ENCODE data around the gene COMTD1.
"Not testable (repeated sequence)": the region's sequence is repeated elsewhere in the genome, so short reads cannot be mapped to it uniquely, and the experiment has no call there.

The COMTD1 gene

GRCh38 chr10:75228278-75228677 lies 7.5 kb downstream of the COMTD1 start:
- intact Hi-C loops (cut with DNase I) = no loop called here
- DNase-seq = no peak

GRCh38 chr10:75226656-75227055 lies 9.1 kb downstream of the COMTD1 start:
- DNase-seq = peak in 1 of 10 donors; percentile 34
- intact Hi-C loops (cut with DNase I) = no loop called here

GRCh38 chr10:75226095-75226494 lies 9.7 kb downstream of the COMTD1 start:
- intact Hi-C loops (cut with DNase I) = no loop called here
- DNase-seq = no peak

- no peak for DNase-seq
- intact Hi-C loops (cut with DNase I) = no loop called here
These were observed 12.2 kb downstream of the COMTD1 start for GRCh38 chr10:75223507-75223906.

DNA sequence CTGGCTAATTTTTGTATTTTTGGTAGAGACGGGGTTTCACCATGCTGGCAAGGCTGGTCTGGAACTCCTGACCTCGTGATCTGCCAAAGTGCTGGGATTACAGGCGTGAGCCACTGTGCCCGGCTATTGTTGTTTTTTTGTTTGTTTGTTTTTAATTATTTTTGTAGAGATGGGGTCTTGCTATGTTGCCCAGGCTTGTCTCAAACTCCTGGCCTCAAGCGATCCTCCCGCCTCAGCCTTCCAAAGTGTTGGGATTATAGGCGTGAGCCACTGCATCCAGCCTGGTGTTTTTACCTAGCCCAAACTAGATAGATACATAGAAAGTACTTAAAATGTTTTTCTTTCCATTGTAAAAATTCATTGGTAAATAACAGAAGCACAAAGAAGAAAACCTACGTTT lies 14.3 kb downstream of the COMTD1 start:
- DNase-seq; intact Hi-C loops (cut with DNase I): not testable (repeated sequence)

- intact Hi-C loops (cut with DNase I) = no loop called here
- no peak for DNase-seq
These were observed 15.5 kb downstream of the COMTD1 start for GRCh38 chr10:75220274-75220673.

DNA sequence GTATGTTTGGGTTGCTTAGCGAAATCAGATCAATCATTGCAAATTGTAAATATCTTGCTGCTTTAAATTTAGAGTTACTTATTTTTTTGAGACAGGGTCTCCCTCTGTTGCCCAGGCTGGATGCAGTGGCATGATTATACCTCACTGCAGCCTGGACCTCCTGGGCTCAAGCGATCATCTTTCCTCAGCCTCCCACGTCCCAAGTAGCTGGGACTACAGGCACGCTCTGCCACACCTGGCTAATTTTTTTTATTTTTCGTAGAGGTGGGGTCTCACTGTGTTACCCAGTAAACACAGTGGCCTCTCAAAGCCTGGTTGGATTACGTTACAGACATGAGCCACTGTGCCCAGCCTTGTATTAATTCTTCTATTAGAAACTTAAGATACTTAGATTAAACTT lies 23.4 kb downstream of the COMTD1 start:
- no peak for DNase-seq

GRCh38 chr10:75211007-75211691 lies 24.6 kb downstream of the COMTD1 start:
- intact Hi-C loops (cut with DNase I) = loop anchor here (2.0 kb wide), 1 partner anchor 100 kb away; the partner anchor contains the start of gene SAMD8
- peak in 1 of 10 donors; percentile 12 for DNase-seq

More for the DNA sequence above, 23.4 kb downstream of the COMTD1 start:
- intact Hi-C loops (cut with DNase I) = no loop called here

DNA sequence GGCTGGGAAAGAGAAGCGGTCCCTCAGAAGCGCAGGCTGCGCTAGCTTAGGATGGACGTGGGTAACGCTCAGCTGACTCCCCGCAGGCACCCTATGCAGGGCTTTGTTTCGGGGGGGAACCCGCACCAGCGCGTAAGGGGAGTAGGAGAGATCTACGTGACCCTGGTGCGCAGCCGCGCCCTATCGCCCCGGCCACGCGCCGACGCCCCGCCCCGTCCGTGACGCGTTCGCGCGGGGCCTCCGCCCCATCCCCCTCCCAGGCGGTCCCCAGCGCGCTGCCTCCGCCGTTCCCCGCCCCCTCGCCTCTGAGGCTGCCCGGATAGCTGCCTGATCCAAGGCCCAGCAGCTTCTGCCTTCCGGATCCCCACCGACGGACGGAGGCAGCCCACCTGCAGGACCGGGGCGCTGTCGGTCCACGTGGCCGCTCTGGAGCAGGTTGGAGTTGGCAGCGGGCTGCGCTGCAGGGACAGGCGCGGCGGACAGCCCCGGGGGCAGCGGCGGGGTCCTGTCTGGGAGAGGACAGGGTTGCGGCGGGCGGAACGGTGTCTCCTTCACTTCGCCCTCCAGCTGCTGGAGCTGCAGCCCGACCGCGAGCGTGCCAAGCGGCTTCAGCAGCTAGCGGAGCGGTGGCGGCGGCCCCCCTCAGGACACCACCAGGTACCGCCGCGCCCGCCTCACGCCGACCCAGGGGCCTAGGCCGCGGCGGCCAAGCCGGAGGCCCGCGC lies 25.3 kb downstream of the COMTD1 start, which contains the start of gene VDAC2:
VDAC2 (plus strand) TSS at position 515 of the 725 bp plus-strand sequence. CDS start 363 bp downstream, outside the sequence.
- peak; percentile 85 to 99 (median 90) for DNase-seq
- intact Hi-C loops (cut with DNase I) = loop anchor here (2.0 kb wide), 1 partner anchor 100 kb away; the partner anchor contains the start of gene SAMD8

DNA sequence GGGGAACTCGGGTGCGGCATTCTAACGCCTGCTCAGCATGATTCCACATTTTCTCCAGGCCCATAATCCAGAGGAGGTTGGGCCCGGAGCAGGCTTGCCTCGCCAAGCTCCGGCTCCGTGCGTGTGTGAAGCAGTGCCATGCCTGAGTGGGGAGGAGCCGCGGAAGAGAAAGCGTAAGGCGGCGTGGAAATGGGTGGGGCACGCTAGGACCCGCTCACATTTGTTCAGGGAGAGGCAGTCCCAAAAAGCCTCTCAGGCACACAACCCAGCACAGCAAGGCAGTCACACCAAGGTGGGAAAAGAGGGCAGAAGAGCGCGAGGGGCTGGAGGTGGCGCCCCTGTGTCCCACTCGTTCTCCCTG lies 25.9 kb downstream of the COMTD1 start:
- intact Hi-C loops (cut with DNase I) = loop anchor here (2.0 kb wide), 1 partner anchor 99 kb away; the partner anchor contains the start of gene SAMD8
- peak; percentile 38 to 96 (median 69) for DNase-seq

- intact Hi-C loops (cut with DNase I) = no loop called here
- peak in 1 of 10 donors; percentile 62 for DNase-seq
These were observed 26.5 kb downstream of the COMTD1 start for GRCh38 chr10:75209086-75209920.

- intact Hi-C loops (cut with DNase I) = no loop called here
- peak in 1 of 10 donors; percentile 18 for DNase-seq
These were observed 27.6 kb downstream of the COMTD1 start for GRCh38 chr10:75208181-75208580.

DNA sequence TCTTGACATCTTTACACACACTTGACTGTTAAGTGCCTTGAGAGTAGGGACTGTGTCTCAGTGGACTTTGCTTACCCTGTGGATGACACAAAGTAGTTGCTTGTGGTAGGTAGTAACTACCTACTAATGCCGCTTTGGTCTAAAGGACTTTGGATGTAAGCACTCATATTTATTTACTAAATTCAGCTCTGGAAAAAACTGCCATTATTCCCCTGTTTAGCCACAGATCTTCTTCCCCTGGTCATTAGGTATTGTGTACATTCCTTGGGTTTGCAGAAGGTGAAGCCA lies 28.0 kb downstream of the COMTD1 start:
- intact Hi-C loops (cut with DNase I) = no loop called here
- no peak for DNase-seq

DNA sequence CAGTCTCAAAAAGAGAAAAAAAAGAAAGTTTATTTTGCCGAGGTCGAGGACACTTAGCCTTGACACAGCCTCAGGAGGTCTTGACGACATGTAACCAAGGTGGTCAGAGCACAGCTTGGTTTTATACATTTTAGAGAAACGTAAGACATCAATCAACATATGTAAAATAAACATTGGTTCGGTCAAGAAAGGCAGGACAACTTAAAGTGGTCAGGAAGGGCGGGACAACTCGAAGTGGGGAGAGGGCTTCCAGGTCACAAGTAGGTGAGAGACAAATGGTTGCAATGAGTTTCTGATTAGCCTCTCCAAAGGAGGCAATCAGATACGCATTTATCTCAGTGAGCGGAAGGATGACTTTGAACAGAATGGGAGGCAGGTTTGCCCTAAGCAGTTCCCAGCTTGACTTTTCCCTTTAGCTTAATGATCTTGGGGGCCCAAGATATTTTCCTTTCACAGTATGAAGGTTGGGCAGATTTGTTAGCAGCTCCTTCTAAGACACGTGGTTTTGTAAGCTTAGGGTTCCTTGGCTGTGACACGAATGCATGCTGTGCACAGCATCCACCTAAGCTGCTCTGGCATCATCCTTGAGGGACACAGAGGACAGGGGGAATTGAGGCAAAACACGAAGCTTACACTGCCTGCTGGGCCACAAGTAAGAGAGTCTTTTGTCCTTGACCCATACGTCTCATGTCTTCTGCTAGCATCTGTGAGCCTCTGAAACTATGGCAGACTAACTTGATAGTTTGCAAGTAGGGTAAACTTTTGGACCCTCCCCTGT lies 28.5 kb downstream of the COMTD1 start:
- intact Hi-C loops (cut with DNase I) = no loop called here
- peak in 1 of 10 donors; percentile 1 for DNase-seq

DNA sequence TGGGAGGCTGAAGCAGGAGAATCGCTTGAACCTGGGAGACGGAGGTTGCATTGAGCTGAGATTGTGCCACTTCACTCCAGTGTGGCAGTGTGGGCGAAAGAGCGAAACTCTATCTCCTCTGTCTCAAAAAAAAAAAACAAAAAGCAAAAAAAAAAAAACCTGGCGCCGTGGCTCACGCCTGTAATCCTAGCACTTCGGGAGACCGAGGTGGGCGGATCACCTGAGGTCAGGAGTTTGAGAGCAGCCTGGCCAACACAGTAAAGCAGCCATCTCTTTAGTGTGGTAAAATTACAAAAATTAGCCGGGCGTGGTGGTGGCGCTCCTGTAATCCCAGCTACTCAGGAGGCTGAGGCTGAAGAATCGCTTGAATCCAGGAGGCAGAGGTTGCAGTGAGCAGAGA lies 29.1 kb downstream of the COMTD1 start:
- DNase-seq = peak in 1 of 10 donors; percentile 30
- intact Hi-C loops (cut with DNase I) = not testable (repeated sequence)

DNA sequence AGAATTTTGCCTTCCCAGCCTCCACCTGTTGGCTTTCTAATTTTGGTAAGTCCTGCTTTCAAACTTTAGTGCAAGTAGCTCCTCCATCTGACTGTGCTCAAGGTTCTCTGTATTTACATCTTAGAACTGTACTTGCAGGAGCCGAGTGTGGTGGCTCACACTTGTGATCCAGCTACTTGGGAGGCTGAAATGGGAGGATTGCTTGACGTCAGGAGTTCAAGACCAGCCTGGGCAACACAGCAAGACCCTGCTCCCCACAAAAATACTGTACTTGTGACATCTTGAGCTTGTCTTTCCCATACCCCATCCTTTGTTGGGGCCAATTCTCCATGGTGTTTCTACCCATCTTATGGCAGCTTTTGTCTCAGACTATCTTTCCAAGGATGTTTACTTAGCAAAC lies 29.8 kb downstream of the COMTD1 start:
- intact Hi-C loops (cut with DNase I) = no loop called here
- DNase-seq = peak in 1 of 10 donors; percentile 21

GRCh38 chr10:75203724-75204123 lies 32.0 kb downstream of the COMTD1 start:
- intact Hi-C loops (cut with DNase I) = no loop called here

GRCh38 chr10:75203046-75203620 lies 32.6 kb downstream of the COMTD1 start:
- DNase-seq = peak in 1 of 10 donors; percentile 30
- intact Hi-C loops (cut with DNase I) = not testable (repeated sequence)

More at GRCh38 chr10:75203724-75204123, 32.0 kb downstream of the COMTD1 start:
- DNase-seq = peak in 1 of 10 donors; percentile 40

- no peak for DNase-seq
These were observed 33.3 kb downstream of the COMTD1 start for GRCh38 chr10:75202321-75203045.

More at GRCh38 chr10:75202321-75203045, 33.3 kb downstream of the COMTD1 start:
- intact Hi-C loops (cut with DNase I) = no loop called here

Data from posterior cingulate gyrus (tissue), 11 donors.